ENCODE results near the gene RNF187. TPM values are rescaled to one million over a fixed set of nuclear protein-coding genes. Genes with fewer than 3 reads are reported as not detected.
A peak's percentile ranks its signal among the peaks of the same experiment; 100 is the strongest.

RNF187 gene
- total and polyA plus RNA-seq, 10 of the 15 experiments (the other 5 are each of a cell fraction or from before 2014, with no cell fraction given), result 2.6 to 116 (median 29.5) TPM

- SMC1A ChIA-PET (ENCODE audit: uncharacterized antibody, unreplicated experiment), result no interaction called here
- BruUV-seq (replicated peaks), result no TSS peak
- H3K4me1 ChIP-seq (ENCODE audit: control insufficient read depth, insufficient read depth, low read length), result no peaks in the 10 kb centered on the region
- H2AFZ ChIP-seq (ENCODE audit: control insufficient read depth, low read depth, low read length), result no peak overlapping the region
- no peak for TF ChIP-seq SRF (IDR thresholded peaks at IDR 0.05; ENCODE audit: low read depth in 2 of 2, low read length in 2 of 2)
- TF ChIP-seq MTA2 (IDR thresholded peaks at IDR 0.05; ENCODE audit: low read depth), result no peak
- TF ChIP-seq EGR1 (IDR thresholded peaks at IDR 0.05; ENCODE audit: borderline replicate concordance in 1 of 2, low read depth in 2 of 2, low read length in 2 of 2), result no peak
- no peak for TF ChIP-seq NRF1 (conservative IDR thresholded peaks at IDR 0.05; ENCODE audit: low read depth, low read length)
- no peaks in the 10 kb centered on the region for H3K36me3 ChIP-seq (ENCODE audit: control insufficient read depth in 2 of 2, insufficient read depth in 2 of 2, low read length in 1 of 2)
- H3K4me2 ChIP-seq (ENCODE audit: control insufficient read depth, insufficient read depth), result no peak overlapping the region
- POLR2A ChIA-PET, result no interaction called here
- DNase-seq (ENCODE audit: low read depth, low spot score), result no peak
- H4K20me1 ChIP-seq (ENCODE audit: control insufficient read depth, insufficient read depth), result no peaks in the 10 kb centered on the region
- FAIRE-seq, result no peak
- no peak overlapping the region for H3K27ac ChIP-seq (ENCODE audit: control insufficient read depth, insufficient read depth)
- in situ Hi-C loops (cut with MboI) (no loop called here), intact Hi-C loops (cut with micrococcal nuclease; ENCODE audit: unreplicated experiment) (no loop called here)
- CTCF ChIA-PET, result no interaction called here
- no peak overlapping the region for H3K9ac ChIP-seq (ENCODE audit: control insufficient read depth, insufficient read depth, low read length)
- 94% methylated on average over 5 of the region's 5 CpGs for WGBS (ENCODE audit: insufficient coverage, insufficient replicate concordance, low lambda C conversion rate, missing lambda C conversion rate)
- H3K79me2 ChIP-seq (ENCODE audit: control insufficient read depth, insufficient read depth, low read length), result peaks cover 5% of the 10 kb centered on the region; the same call in 1 of the 2 replicates
- no peaks in the 10 kb centered on the region for H3K9me3 ChIP-seq (replicated peaks; ENCODE audit: control insufficient read depth, insufficient read depth, low read length)
- H3K4me3 ChIP-seq, result no peak overlapping the region
- ATAC-seq, result no peak
- RAD21 ChIA-PET (ENCODE audit: unreplicated experiment), result no interaction called here
- no peaks in the 10 kb centered on the region; a peak in 2 of 4 replicates for H3K27me3 ChIP-seq (replicated peaks in 1 of 2; ENCODE audit: control insufficient read depth in 2 of 2, insufficient read depth in 2 of 2, low read length in 1 of 2)
Measured at GRCh38 chr1:228462560-228462959, 24.6 kb upstream of the RNF187 start.

- Histone ChIP-seq H3K9ac (ENCODE audit: control insufficient read depth, insufficient read depth, low read length) (peak overlapping the region; percentile 8), H3K4me1 (ENCODE audit: control insufficient read depth, insufficient read depth, low read length) (no peaks in the 10 kb centered on the region), H4K20me1 (ENCODE audit: control insufficient read depth, insufficient read depth) (no peaks in the 10 kb centered on the region), H3K27me3 (replicated peaks in 1 of 2; ENCODE audit: control insufficient read depth in 2 of 2, insufficient read depth in 2 of 2, low read length in 1 of 2) (no peaks in the 10 kb centered on the region; a peak in 2 of 4 replicates), H3K36me3 (ENCODE audit: control insufficient read depth in 2 of 2, insufficient read depth in 2 of 2, low read length in 1 of 2) (no peaks in the 10 kb centered on the region), H3K4me3 (peak overlapping the region; percentile 68; the same call in 1 of the 2 replicates), H3K79me2 (ENCODE audit: control insufficient read depth, insufficient read depth, low read length) (peaks cover 5% of the 10 kb centered on the region; the same call in 1 of the 2 replicates), H3K9me3 (replicated peaks; ENCODE audit: control insufficient read depth, insufficient read depth, low read length) (no peaks in the 10 kb centered on the region), H3K27ac (ENCODE audit: control insufficient read depth, insufficient read depth) (no peak overlapping the region), H3K4me2 (ENCODE audit: control insufficient read depth, insufficient read depth) (peak overlapping the region; percentile 86), H2AFZ (ENCODE audit: control insufficient read depth, low read depth, low read length) (peak overlapping the region; percentile 40)
- CTCF ChIA-PET, result interaction anchor here (0.9 kb wide), 1 partner anchor 20 kb away, joined by 3 read pairs; no protein-coding TSS in a partner anchor
- in situ Hi-C loops (cut with MboI), result no loop called here
- POLR2A ChIA-PET, result no interaction called here
- 14% methylated on average over 7 of the region's 7 CpGs for WGBS (ENCODE audit: insufficient coverage, insufficient replicate concordance, low lambda C conversion rate, missing lambda C conversion rate)
- DNase-seq (ENCODE audit: low read depth, low spot score), result no peak
- RAD21 ChIA-PET (ENCODE audit: unreplicated experiment), result no interaction called here
- SMC1A ChIA-PET (ENCODE audit: uncharacterized antibody, unreplicated experiment), result no interaction called here
- BruUV-seq (replicated peaks), result no TSS peak
- intact Hi-C loops (cut with micrococcal nuclease; ENCODE audit: unreplicated experiment), result no loop called here
- ATAC-seq, result no peak
- FAIRE-seq, result no peak
- TF ChIP-seq RAD51 (IDR thresholded peaks at IDR 0.05) (no peak), SRF (IDR thresholded peaks at IDR 0.05; ENCODE audit: low read depth in 2 of 2, low read length in 2 of 2) (no peak), ZNF622 (IDR thresholded peaks at IDR 0.05) (no peak), MEF2A (IDR thresholded peaks at IDR 0.05; ENCODE audit: insufficient read depth, low read depth, low read length) (no peak), RB1 (IDR thresholded peaks at IDR 0.05; ENCODE audit: borderline replicate concordance) (no peak), ZBTB40 (IDR thresholded peaks at IDR 0.05; ENCODE audit: borderline replicate concordance) (no peak), NFYA (IDR thresholded peaks at IDR 0.05; ENCODE audit: borderline replicate concordance, low read depth, low read length) (no peak), SUPT20H (IDR thresholded peaks at IDR 0.05; ENCODE audit: borderline replicate concordance, control insufficient read depth, low read depth, low read length) (no peak), MLLT1 (IDR thresholded peaks at IDR 0.05) (no peak)
Measured at GRCh38 chr1:228463009-228463558, 24.1 kb upstream of the RNF187 start.
